Parathyroid adenoma (tissue), 2 donors: ENCODE results near the gene ATP2B2.
"Not testable (repeated sequence)": the region's sequence is repeated elsewhere in the genome, so short reads cannot be mapped to it uniquely, and the experiment has no call there.

Experiments
- H2AFZ ChIP-seq: fragments of 300-600 bp; sonication (generic); one replicate; pipeline ENCODE4 v1.7.0; 2017; ENCODE audit warnings: antibody characterized with exemption, mild to moderate bottlenecking
- H3K27ac ChIP-seq: fragments of 300-600 bp; sonication (generic); one replicate; pipeline ENCODE4 v1.7.0; 2017
- H3K27me3 ChIP-seq: fragments of 300-600 bp; sonication (generic); one replicate; pipeline ENCODE4 v1.7.0; 2017; ENCODE audit warnings: low read length; ENCODE audit not compliant: control insufficient read depth, insufficient read depth
- H3K36me3 ChIP-seq: fragments of 300-600 bp; sonication (generic); one replicate; pipeline ENCODE4 v1.7.0; 2017; ENCODE audit warnings: low read length; ENCODE audit not compliant: control insufficient read depth, insufficient read depth
- H3K4me1 ChIP-seq: fragments of 300-600 bp; sonication (generic); one replicate; pipeline ENCODE4 v1.7.0; 2017; ENCODE audit warnings: control low read depth
- H3K4me2 ChIP-seq: fragments of 300-600 bp; sonication (generic); one replicate; pipeline ENCODE4 v1.7.0; 2017; ENCODE audit warnings: low read length
- H3K4me3 ChIP-seq: fragments of 300-600 bp; sonication (generic); one replicate; pipeline ENCODE4 v1.7.0; 2017; ENCODE audit warnings: low read depth, low read length
- H3K79me2 ChIP-seq: fragments of 300-600 bp; sonication (generic); one replicate; pipeline ENCODE4 v1.7.0; 2017; ENCODE audit warnings: control low read depth
- H3K9ac ChIP-seq: fragments of 300-600 bp; sonication (generic); one replicate; pipeline ENCODE4 v1.7.0; 2017; ENCODE audit warnings: mild to moderate bottlenecking
- H3K9me3 ChIP-seq: fragments of 300-600 bp; sonication (generic); one replicate; pipeline ENCODE4 v1.7.0; 2017; ENCODE audit warnings: low read length; ENCODE audit not compliant: control insufficient read depth
- TF ChIP-seq, protein P1 (sequence below): fragments of 300-600 bp; sonication (generic); IDR thresholded peaks from one replicate; pipeline ENCODE4 v1.7.0; 2017; ENCODE audit warnings: antibody characterized with exemption, mild to moderate bottlenecking
- donor health status: primary hyperparathyroidism.

Gene ATP2B2

DNA sequence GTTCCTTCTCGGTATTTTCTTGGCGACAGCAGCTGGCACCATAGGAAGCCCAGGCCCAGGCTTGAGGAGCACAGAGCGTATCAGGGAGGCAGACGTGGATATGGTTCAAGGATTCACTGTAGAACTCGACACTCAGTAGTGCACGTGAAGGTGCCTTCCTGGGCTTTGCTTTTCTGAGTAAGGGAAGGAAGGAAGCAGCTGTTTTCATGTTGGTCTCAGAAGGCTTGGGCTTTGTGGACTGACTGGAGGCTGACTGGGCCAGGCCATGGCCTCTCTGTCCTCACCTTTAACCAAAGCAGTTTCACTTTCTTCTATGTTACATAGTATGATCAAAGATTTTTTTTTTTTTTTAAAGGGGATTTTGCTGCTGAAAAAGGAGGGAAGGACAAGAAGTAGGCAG lies 205.7 kb downstream of the ATP2B2 start:
- Histone ChIP-seq H3K27ac (no peak overlapping the region), H3K4me1 (no peaks in the 10 kb centered on the region), H3K9ac (no peak overlapping the region), H3K27me3 (no peaks in the 10 kb centered on the region), H3K9me3 (no peaks in the 10 kb centered on the region), H2AFZ (no peak overlapping the region), H3K79me2 (no peaks in the 10 kb centered on the region), H3K4me2 (no peak overlapping the region), H3K4me3 (no peak overlapping the region), H3K36me3 (no peaks in the 10 kb centered on the region)
- TF ChIP-seq, protein P1, sequence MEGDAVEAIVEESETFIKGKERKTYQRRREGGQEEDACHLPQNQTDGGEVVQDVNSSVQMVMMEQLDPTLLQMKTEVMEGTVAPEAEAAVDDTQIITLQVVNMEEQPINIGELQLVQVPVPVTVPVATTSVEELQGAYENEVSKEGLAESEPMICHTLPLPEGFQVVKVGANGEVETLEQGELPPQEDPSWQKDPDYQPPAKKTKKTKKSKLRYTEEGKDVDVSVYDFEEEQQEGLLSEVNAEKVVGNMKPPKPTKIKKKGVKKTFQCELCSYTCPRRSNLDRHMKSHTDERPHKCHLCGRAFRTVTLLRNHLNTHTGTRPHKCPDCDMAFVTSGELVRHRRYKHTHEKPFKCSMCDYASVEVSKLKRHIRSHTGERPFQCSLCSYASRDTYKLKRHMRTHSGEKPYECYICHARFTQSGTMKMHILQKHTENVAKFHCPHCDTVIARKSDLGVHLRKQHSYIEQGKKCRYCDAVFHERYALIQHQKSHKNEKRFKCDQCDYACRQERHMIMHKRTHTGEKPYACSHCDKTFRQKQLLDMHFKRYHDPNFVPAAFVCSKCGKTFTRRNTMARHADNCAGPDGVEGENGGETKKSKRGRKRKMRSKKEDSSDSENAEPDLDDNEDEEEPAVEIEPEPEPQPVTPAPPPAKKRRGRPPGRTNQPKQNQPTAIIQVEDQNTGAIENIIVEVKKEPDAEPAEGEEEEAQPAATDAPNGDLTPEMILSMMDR: no peak

DNA sequence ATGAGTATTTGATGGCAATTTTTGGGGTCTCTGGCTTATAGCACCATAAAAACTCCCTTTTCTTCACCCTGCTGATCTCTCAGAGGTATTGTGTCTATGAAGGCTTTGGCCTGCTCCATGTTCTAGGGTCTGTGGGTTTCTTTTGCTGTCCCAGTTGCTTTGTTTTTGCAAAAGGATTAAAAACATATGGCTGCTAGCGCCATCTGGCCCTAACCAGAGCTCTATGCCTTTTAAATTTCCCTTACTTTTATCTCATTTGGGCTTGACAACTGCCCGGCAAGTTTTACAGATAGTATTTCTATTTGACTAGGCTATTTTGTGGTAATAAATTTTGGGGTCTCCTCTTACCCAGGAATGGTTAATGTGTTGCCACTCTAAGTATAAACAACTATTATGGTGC lies 206.2 kb downstream of the ATP2B2 start:
- Histone ChIP-seq H3K79me2 (no peaks in the 10 kb centered on the region), H3K4me1 (no peaks in the 10 kb centered on the region), H3K9me3 (no peaks in the 10 kb centered on the region), H3K4me3 (no peak overlapping the region), H3K27me3 (no peaks in the 10 kb centered on the region), H3K9ac (no peak overlapping the region), H2AFZ (no peak overlapping the region), H3K4me2 (no peak overlapping the region), H3K27ac (no peak overlapping the region), H3K36me3 (no peaks in the 10 kb centered on the region)
- TF ChIP-seq, protein P1: no peak

DNA sequence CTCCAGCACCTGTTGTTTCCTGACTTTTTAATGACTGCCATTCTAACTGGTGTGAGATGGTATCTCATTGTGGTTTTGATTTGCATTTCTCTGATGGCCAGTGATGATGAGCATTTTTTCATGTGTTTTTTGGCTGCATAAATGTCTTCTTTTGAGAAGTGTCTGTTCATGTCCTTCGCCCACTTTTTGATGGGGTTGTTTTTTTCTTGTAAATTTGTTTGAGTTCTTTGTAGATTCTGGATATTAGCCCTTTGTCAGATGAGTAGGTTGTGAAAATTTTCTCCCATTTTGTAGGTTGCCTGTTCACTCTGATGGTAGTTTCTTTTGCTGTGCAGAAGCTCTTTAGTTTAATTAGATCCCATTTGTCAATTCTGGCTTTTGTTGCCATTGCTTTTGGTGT lies 207.3 kb downstream of the ATP2B2 start:
- H3K4me3 ChIP-seq, H3K9ac ChIP-seq, H2AFZ ChIP-seq, H3K27ac ChIP-seq, H3K9me3 ChIP-seq, H3K79me2 ChIP-seq, H3K36me3 ChIP-seq, H3K4me2 ChIP-seq, H3K27me3 ChIP-seq, H3K4me1 ChIP-seq: not testable (repeated sequence)

DNA sequence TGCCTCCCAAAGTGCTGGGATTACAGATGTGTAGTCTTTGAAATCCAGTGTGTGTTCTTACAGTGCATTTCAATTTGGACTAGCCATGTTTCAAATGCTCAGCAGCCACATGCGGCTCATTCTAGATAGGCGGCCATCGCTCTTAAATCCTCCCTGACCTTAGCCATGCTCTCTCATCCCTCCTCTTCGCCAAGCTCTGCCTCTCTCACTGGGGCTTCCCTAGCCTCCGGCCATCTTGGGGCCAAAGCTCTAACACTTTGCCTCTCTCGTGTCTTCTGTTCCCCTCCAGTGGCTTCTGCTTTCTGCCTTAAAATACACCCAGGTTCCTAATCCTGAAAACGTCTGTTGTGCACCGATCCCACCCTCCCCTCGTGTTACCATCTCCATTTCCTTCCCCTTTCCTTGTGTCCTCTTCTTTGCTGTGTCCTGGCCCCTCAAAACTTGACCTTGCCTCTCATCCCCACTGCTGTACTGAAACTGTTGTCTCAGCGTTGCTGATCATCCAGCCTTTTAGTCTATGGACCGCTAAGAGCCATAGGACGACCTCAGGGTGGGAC lies 211.3 kb downstream of the ATP2B2 start:
- no peaks in the 10 kb centered on the region for H3K9me3 ChIP-seq
- no peak overlapping the region for H2AFZ ChIP-seq
- H3K4me2 ChIP-seq: no peak overlapping the region
- H3K4me1 ChIP-seq: no peaks in the 10 kb centered on the region
- no peak overlapping the region for H3K9ac ChIP-seq
- no peak overlapping the region for H3K27ac ChIP-seq
- H3K4me3 ChIP-seq: no peak overlapping the region
- H3K36me3 ChIP-seq: no peaks in the 10 kb centered on the region
- H3K27me3 ChIP-seq: no peaks in the 10 kb centered on the region
- no peaks in the 10 kb centered on the region for H3K79me2 ChIP-seq
- TF ChIP-seq, protein P1: no peak

DNA sequence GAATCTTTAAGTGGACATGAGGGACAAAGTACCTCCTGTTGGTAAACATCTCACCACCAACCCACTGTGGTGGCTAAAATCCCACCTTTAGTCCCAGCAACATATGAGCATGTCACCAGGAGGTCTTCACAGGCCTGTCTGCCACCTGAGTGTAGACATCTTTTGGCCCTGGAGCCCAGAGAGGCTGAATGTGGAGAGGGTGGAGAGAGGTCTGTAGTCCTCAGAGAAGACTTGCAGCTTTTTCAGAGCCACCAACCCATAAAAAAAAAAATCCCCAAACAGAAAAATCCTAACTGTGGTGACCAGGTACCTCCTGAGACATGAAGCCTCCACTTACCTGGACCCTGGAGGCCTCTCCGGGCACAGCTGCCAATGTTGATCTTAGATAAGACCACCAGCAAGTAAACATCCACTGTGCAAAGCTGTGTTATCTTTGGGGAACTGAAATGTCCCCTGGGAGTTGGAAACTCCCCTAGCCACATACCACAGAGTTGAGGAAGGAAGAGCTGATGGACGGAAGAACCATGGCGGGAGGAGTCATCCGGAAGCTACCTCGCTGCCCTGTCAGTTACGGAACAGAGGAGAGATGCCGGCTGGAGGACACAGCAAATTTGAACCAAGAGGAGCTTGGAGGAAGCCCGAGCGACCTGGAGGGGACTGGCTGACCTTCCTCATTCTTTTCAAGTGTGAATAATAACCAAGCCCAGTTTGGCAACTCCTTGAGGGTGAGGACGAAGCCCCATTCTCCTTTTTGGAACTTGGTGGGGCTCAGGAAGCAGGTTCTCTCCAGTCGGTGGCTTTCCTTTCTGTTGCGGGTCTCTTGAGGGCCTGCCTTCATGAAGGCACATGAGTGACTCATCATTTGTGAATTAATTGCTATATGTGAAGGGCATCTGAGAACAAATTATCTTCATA lies 212.6 kb downstream of the ATP2B2 start, which contains the start of gene GHRL:
GHRL (minus strand) TSS at position 443 of the 915 bp plus-strand sequence. CDS start 2,767 bp downstream, outside the sequence.
- no peak within 1 kb of the TSS for H3K4me3 ChIP-seq
- H3K36me3 ChIP-seq: no peaks in the 10 kb centered on the region

More for the DNA sequence above, 212.6 kb downstream of the ATP2B2 start, which contains the start of gene GHRL:
- TF ChIP-seq, protein P1: no peak
- Histone ChIP-seq H3K27ac (no peak within 1 kb of the TSS), H2AFZ (no peak within 1 kb of the TSS), H3K9ac (no peak within 1 kb of the TSS), H3K79me2 (no peaks in the 10 kb centered on the region), H3K9me3 (no peaks in the 10 kb centered on the region), H3K4me1 (no peaks in the 10 kb centered on the region), H3K4me2 (no peak within 1 kb of the TSS), H3K27me3 (no peaks in the 10 kb centered on the region)
